CD4-positive, alpha-beta T cell treated with Interleukin-6 for 4 hours (primary cell): ENCODE results near the gene MMS19.
"Not testable (repeated sequence)": the region's sequence is repeated elsewhere in the genome, so short reads cannot be mapped to it uniquely, and the experiment has no call there.

Experiments
- DNase-seq: peaks from one replicate; pipeline ENCODE4 v3.0.0-alpha.2; 2020; ENCODE audit warnings: mixed read lengths

Gene MMS19

GRCh38 chr10:97528876-97529275 lies 30.7 kb upstream of the MMS19 start:
- DNase-seq, result not testable (repeated sequence)

GRCh38 chr10:97525683-97526110 lies 27.5 kb upstream of the MMS19 start:
- no peak for DNase-seq

GRCh38 chr10:97525086-97525485 lies 26.9 kb upstream of the MMS19 start:
- no peak for DNase-seq

- no peak for DNase-seq
These were observed 24.7 kb upstream of the MMS19 start for GRCh38 chr10:97522937-97523336.

- no peak for DNase-seq
These were observed 23.8 kb upstream of the MMS19 start for GRCh38 chr10:97522071-97522470.

GRCh38 chr10:97520978-97521761 lies 22.9 kb upstream of the MMS19 start:
- DNase-seq, result no peak

- DNase-seq, result no peak
These were observed 22.3 kb upstream of the MMS19 start for GRCh38 chr10:97520520-97520919.

- DNase-seq, result no peak
These were observed 21.1 kb upstream of the MMS19 start for GRCh38 chr10:97519342-97519741.

GRCh38 chr10:97518301-97519043 lies 20.2 kb upstream of the MMS19 start:
- DNase-seq, result no peak

GRCh38 chr10:97517778-97518300 lies 19.6 kb upstream of the MMS19 start:
- no peak for DNase-seq

GRCh38 chr10:97517096-97517750 lies 19.0 kb upstream of the MMS19 start:
- no peak for DNase-seq

- no peak for DNase-seq
These were observed 17.2 kb upstream of the MMS19 start for GRCh38 chr10:97515271-97515978.

- DNase-seq, result no peak
These were observed 16.1 kb upstream of the MMS19 start for GRCh38 chr10:97514344-97514743.

- DNase-seq, result no peak
These were observed 14.8 kb upstream of the MMS19 start for GRCh38 chr10:97512993-97513392.

- no peak for DNase-seq
These were observed 13.7 kb upstream of the MMS19 start for GRCh38 chr10:97511711-97512440.

GRCh38 chr10:97510686-97511085 lies 12.5 kb upstream of the MMS19 start:
- DNase-seq, result no peak

- DNase-seq, result no peak
These were observed 11.0 kb upstream of the MMS19 start for GRCh38 chr10:97509120-97509680.

GRCh38 chr10:97508342-97508741 lies 10.1 kb upstream of the MMS19 start:
- DNase-seq, result no peak

GRCh38 chr10:97506199-97506991 lies 8.2 kb upstream of the MMS19 start:
- DNase-seq, result no peak

- no peak for DNase-seq
These were observed 6.9 kb upstream of the MMS19 start for GRCh38 chr10:97505152-97505551.

GRCh38 chr10:97503406-97503805 lies 5.2 kb upstream of the MMS19 start:
- DNase-seq, result no peak
